Skeletal muscle tissue (tissue), 4 donors: ENCODE measurements around the gene DLGAP1. TPM values are rescaled to one million over a fixed set of nuclear protein-coding genes. Genes with fewer than 3 reads are reported as not detected.

Experiments used
- H3K27ac ChIP-seq: one replicate; pipeline ENCODE4 v1.7.0; 2013; ENCODE audit warnings: mild to moderate bottlenecking, low read depth, low read length, inconsistent platforms
- H3K27me3 ChIP-seq, 3 donors: one replicate each; pipeline ENCODE4 v1.7.0; 2013; ENCODE audit warnings: low read length in 3 of 3; ENCODE audit not compliant: control insufficient read depth in 3 of 3, insufficient read depth in 3 of 3
- H3K36me3 ChIP-seq, 3 donors: one replicate each; pipeline ENCODE4 v1.7.0; 2013; ENCODE audit warnings: low read length in 3 of 3; ENCODE audit not compliant: control insufficient read depth in 3 of 3, insufficient read depth in 3 of 3
- H3K4me1 ChIP-seq, 3 donors: one replicate each; pipeline ENCODE4 v1.7.0; 2013; ENCODE audit warnings: low read length in 3 of 3, mild to moderate bottlenecking in 3 of 3; ENCODE audit not compliant: control insufficient read depth in 3 of 3, insufficient read depth in 3 of 3
- H3K4me3 ChIP-seq, 3 donors: one replicate each; pipeline ENCODE4 v1.7.0; 2013; ENCODE audit warnings: low read length in 3 of 3
- H3K9ac ChIP-seq, 3 donors: one replicate each; pipeline ENCODE4 v1.7.0; 2013; ENCODE audit warnings: low read length in 3 of 3, mild to moderate bottlenecking in 3 of 3, moderate library complexity in 2 of 3, low read depth in 1 of 3
- H3K9me3 ChIP-seq, 3 donors: one replicate each; pipeline ENCODE4 v1.7.0; 2013; ENCODE audit warnings: low read length in 3 of 3; ENCODE audit not compliant: control insufficient read depth in 3 of 3
- total RNA-seq: library from RNA; depleted of rRNA; stranded (reverse); fragments of >200 nt; gene quantifications from one replicate; pipeline ENCODE4 v1.2.3, GENCODE V29; 2014
- donor health status: Osteomylitis.

Gene DLGAP1
- total RNA-seq, 1 donor from 2014 or later: 0.52 TPM

GRCh38 chr18:3995476-3996102 lies 459.5 kb downstream of the DLGAP1 start:
- Histone ChIP-seq H3K9ac (peak overlapping the region in 1 of 3 donors; percentile 33), H3K36me3 (no peaks in the 10 kb centered on the region), H3K4me1 (no peaks in the 10 kb centered on the region), H3K27me3 (no peaks in the 10 kb centered on the region), H3K9me3 (no peaks in the 10 kb centered on the region), H3K27ac (no peak overlapping the region), H3K4me3 (no peak overlapping the region)

GRCh38 chr18:3993941-3994687 lies 461.0 kb downstream of the DLGAP1 start:
- no peaks in the 10 kb centered on the region for H3K36me3 ChIP-seq
- H3K9me3 ChIP-seq: no peaks in the 10 kb centered on the region
- H3K4me3 ChIP-seq: no peak overlapping the region
- H3K9ac ChIP-seq: no peak overlapping the region
- H3K27ac ChIP-seq: no peak overlapping the region
- H3K4me1 ChIP-seq: no peaks in the 10 kb centered on the region
- no peaks in the 10 kb centered on the region for H3K27me3 ChIP-seq

GRCh38 chr18:3985664-3986063 lies 469.4 kb downstream of the DLGAP1 start:
- no peak overlapping the region for H3K27ac ChIP-seq
- no peak overlapping the region for H3K9ac ChIP-seq
- H3K9me3 ChIP-seq: no peaks in the 10 kb centered on the region
- no peaks in the 10 kb centered on the region for H3K27me3 ChIP-seq
- H3K4me3 ChIP-seq: no peak overlapping the region
- H3K36me3 ChIP-seq: no peaks in the 10 kb centered on the region
- no peaks in the 10 kb centered on the region for H3K4me1 ChIP-seq

GRCh38 chr18:3985020-3985419 lies 470.1 kb downstream of the DLGAP1 start:
- no peak overlapping the region for H3K27ac ChIP-seq
- H3K4me1 ChIP-seq: no peaks in the 10 kb centered on the region
- no peaks in the 10 kb centered on the region for H3K36me3 ChIP-seq
- no peaks in the 10 kb centered on the region for H3K27me3 ChIP-seq
- no peaks in the 10 kb centered on the region for H3K9me3 ChIP-seq
- H3K4me3 ChIP-seq: no peak overlapping the region
- H3K9ac ChIP-seq: no peak overlapping the region

- Histone ChIP-seq H3K27me3 (no peaks in the 10 kb centered on the region), H3K27ac (no peak overlapping the region), H3K9me3 (no peaks in the 10 kb centered on the region), H3K9ac (no peak overlapping the region), H3K4me3 (no peak overlapping the region), H3K36me3 (no peaks in the 10 kb centered on the region), H3K4me1 (no peaks in the 10 kb centered on the region)
Measured at GRCh38 chr18:3984163-3984757, 470.8 kb downstream of the DLGAP1 start.

- no peaks in the 10 kb centered on the region for H3K4me1 ChIP-seq
- no peak overlapping the region for H3K27ac ChIP-seq
- no peaks in the 10 kb centered on the region for H3K27me3 ChIP-seq
- H3K9me3 ChIP-seq: peaks cover 0 to 4% (median 3%) of the 10 kb centered on the region in 3 donors
- no peaks in the 10 kb centered on the region for H3K36me3 ChIP-seq
- H3K9ac ChIP-seq: no peak overlapping the region
- no peak overlapping the region for H3K4me3 ChIP-seq
Measured at GRCh38 chr18:3983351-3983969, 471.6 kb downstream of the DLGAP1 start.

- Histone ChIP-seq H3K27me3 (no peaks in the 10 kb centered on the region), H3K4me1 (no peaks in the 10 kb centered on the region), H3K9ac (no peak overlapping the region), H3K9me3 (peaks cover 0 to 11% (median 3%) of the 10 kb centered on the region in 3 donors), H3K36me3 (no peaks in the 10 kb centered on the region), H3K4me3 (no peak overlapping the region), H3K27ac (no peak overlapping the region)
Measured at GRCh38 chr18:3982541-3982940, 472.6 kb downstream of the DLGAP1 start.

GRCh38 chr18:3979024-3979423 lies 476.1 kb downstream of the DLGAP1 start:
- no peaks in the 10 kb centered on the region for H3K27me3 ChIP-seq
- H3K4me1 ChIP-seq: no peaks in the 10 kb centered on the region
- H3K36me3 ChIP-seq: no peaks in the 10 kb centered on the region
- H3K9me3 ChIP-seq: peaks cover 0 to 11% (median 3%) of the 10 kb centered on the region in 3 donors
- no peak overlapping the region for H3K9ac ChIP-seq
- H3K4me3 ChIP-seq: no peak overlapping the region
- H3K27ac ChIP-seq: no peak overlapping the region

- Histone ChIP-seq H3K27ac (no peak overlapping the region), H3K36me3 (no peaks in the 10 kb centered on the region), H3K4me3 (no peak overlapping the region), H3K9me3 (peaks cover 0 to 5% (median 0%) of the 10 kb centered on the region in 3 donors), H3K9ac (no peak overlapping the region), H3K27me3 (no peaks in the 10 kb centered on the region), H3K4me1 (no peaks in the 10 kb centered on the region)
Measured at GRCh38 chr18:3973191-3973850, 481.8 kb downstream of the DLGAP1 start.
